Osteoblast (primary cell): ENCODE data around the gene MAP3K1. TPM values are rescaled to one million over a fixed set of nuclear protein-coding genes. Genes with fewer than 3 reads are reported as not detected.
A peak's percentile ranks its signal among the peaks of the same experiment; 100 is the strongest.

Experiments used
- DNase-seq: peaks from one replicate; pipeline ENCODE4 v3.0.0; 2011; ENCODE audit warnings: low spot score, mixed read lengths; ENCODE audit not compliant: insufficient read length; ENCODE audit errors: missing footprints
- H2AFZ ChIP-seq: 2 replicates; pipeline ENCODE4 v1.6.0; 2011; ENCODE audit warnings: mild to moderate bottlenecking, low read length
- H3K27ac ChIP-seq: 2 replicates; pipeline ENCODE4 v1.5.1; 2011; ENCODE audit warnings: mild to moderate bottlenecking, low read depth, low read length, moderate library complexity
- H3K27me3 ChIP-seq: 2 replicates; pipeline ENCODE4 v1.6.0; 2012; ENCODE audit warnings: mild to moderate bottlenecking, control low read depth, inconsistent platforms, low read length, moderate library complexity; ENCODE audit not compliant: insufficient read depth
- H3K36me3 ChIP-seq: 2 replicates; pipeline ENCODE4 v1.5.1; 2011; ENCODE audit warnings: mild to moderate bottlenecking, low read length, control low read depth, moderate library complexity; ENCODE audit not compliant: insufficient read depth
- H3K4me1 ChIP-seq: 2 replicates; pipeline ENCODE4 v1.5.1; 2011; ENCODE audit warnings: mild to moderate bottlenecking, low read length, control low read depth, moderate library complexity; ENCODE audit not compliant: insufficient read depth
- H3K4me2 ChIP-seq: 2 replicates; pipeline ENCODE4 v1.6.0; 2011; ENCODE audit warnings: mild to moderate bottlenecking, low read length; ENCODE audit not compliant: insufficient read depth
- H3K4me3 ChIP-seq: fragments of 200-600 bp; sonication (generic); 3 replicates; pipeline ENCODE4 v1.5.1; 2012; ENCODE audit warnings: mild to moderate bottlenecking, low read length, inconsistent platforms; ENCODE audit not compliant: insufficient read depth
- H3K79me2 ChIP-seq: 2 replicates; pipeline ENCODE4 v1.6.0; 2012; ENCODE audit warnings: mild to moderate bottlenecking, low read length, control low read depth, inconsistent platforms; ENCODE audit not compliant: insufficient read depth
- H3K9me3 ChIP-seq: 2 replicates; pipeline ENCODE4 v1.5.1; 2011; ENCODE audit warnings: low read depth, low read length, control low read depth
- H4K20me1 ChIP-seq: 2 replicates; pipeline ENCODE4 v1.6.0; 2012; ENCODE audit warnings: mild to moderate bottlenecking, low read length, control low read depth; ENCODE audit not compliant: insufficient read depth
- CTCF ChIP-seq: IDR thresholded peaks from 2 replicates; pipeline ENCODE4 v1.5.1; 2011; ENCODE audit warnings: mild to moderate bottlenecking, low read depth, low read length, moderate library complexity; ENCODE audit errors: extremely low read depth
- total RNA-seq: library from RNA; depleted of rRNA; stranded (reverse); fragments of >200 nt; gene quantifications from 2 replicates; pipeline ENCODE4 v1.2.3, GENCODE V29; 2012

The MAP3K1 gene
- 7.1 and 8.0 TPM in 2 replicates for total RNA-seq

- Histone ChIP-seq H3K79me2 (peaks cover 32% of the 10 kb centered on the region), H2AFZ (peak within 1 kb of the TSS; percentile 95), H3K4me3 (peak within 1 kb of the TSS; percentile 92), H3K9me3 (no peaks in the 10 kb centered on the region), H3K36me3 (no peaks in the 10 kb centered on the region), H3K4me1 (peaks cover 23% of the 10 kb centered on the region), H3K4me2 (peak within 1 kb of the TSS; percentile 92), H3K27me3 (peaks cover 23% of the 10 kb centered on the region), H3K27ac (peak within 1 kb of the TSS; percentile 47), H4K20me1 (peaks cover 2% of the 10 kb centered on the region)
- peak; percentile 98 for DNase-seq
- TF ChIP-seq CTCF = no peak
Measured at GRCh38 chr5:56814963-56815657, at the start of gene MAP3K1. Gene MAP3K1, plus strand, starts transcription at chr5:56815549. Its CDS starts 25 bp downstream, at chr5:56815574.

- H3K27me3 ChIP-seq = no peaks in the 10 kb centered on the region
- no peaks in the 10 kb centered on the region for H3K36me3 ChIP-seq
- H3K4me1 ChIP-seq = no peaks in the 10 kb centered on the region
- H3K79me2 ChIP-seq = no peaks in the 10 kb centered on the region
- DNase-seq = no peak
- TF ChIP-seq CTCF = no peak
- H3K27ac ChIP-seq = no peak overlapping the region
- H3K9me3 ChIP-seq = no peaks in the 10 kb centered on the region
- H4K20me1 ChIP-seq = no peaks in the 10 kb centered on the region
- H3K4me3 ChIP-seq = no peak overlapping the region
- H3K4me2 ChIP-seq = no peak overlapping the region
- H2AFZ ChIP-seq = no peak overlapping the region
Measured at GRCh38 chr5:56766926-56767325, 48.4 kb upstream of the MAP3K1 start.

- no peaks in the 10 kb centered on the region for H3K36me3 ChIP-seq
- no peaks in the 10 kb centered on the region for H3K4me1 ChIP-seq
- no peak overlapping the region for H3K4me3 ChIP-seq
- H2AFZ ChIP-seq = no peak overlapping the region
- no peak for DNase-seq
- no peaks in the 10 kb centered on the region for H3K27me3 ChIP-seq
- H3K4me2 ChIP-seq = no peak overlapping the region
- H4K20me1 ChIP-seq = no peaks in the 10 kb centered on the region
- TF ChIP-seq CTCF = no peak
- H3K9me3 ChIP-seq = no peaks in the 10 kb centered on the region
- H3K79me2 ChIP-seq = no peaks in the 10 kb centered on the region
- no peak overlapping the region for H3K27ac ChIP-seq
Measured at GRCh38 chr5:56769875-56770604, 45.3 kb upstream of the MAP3K1 start.

GRCh38 chr5:56772767-56773166 is 42.6 kb upstream of the MAP3K1 start:
- no peaks in the 10 kb centered on the region for H3K9me3 ChIP-seq
- no peak for DNase-seq
- H4K20me1 ChIP-seq = no peaks in the 10 kb centered on the region
- H3K27ac ChIP-seq = no peak overlapping the region
- no peak overlapping the region for H3K4me2 ChIP-seq
- no peaks in the 10 kb centered on the region for H3K4me1 ChIP-seq
- no peak overlapping the region for H3K4me3 ChIP-seq
- H3K79me2 ChIP-seq = no peaks in the 10 kb centered on the region
- no peak overlapping the region for H2AFZ ChIP-seq
- no peaks in the 10 kb centered on the region for H3K36me3 ChIP-seq
- H3K27me3 ChIP-seq = no peaks in the 10 kb centered on the region
- TF ChIP-seq CTCF = no peak
